ENCODE data around the gene CENPT. TPM values are rescaled to one million over a fixed set of nuclear protein-coding genes. Genes with fewer than 3 reads are reported as not detected.

Gene CENPT
- polyA plus RNA-seq, 2 of the 4 experiments (the other 2 are of a cell fraction) = 19.1 to 36.9 TPM

DNA sequence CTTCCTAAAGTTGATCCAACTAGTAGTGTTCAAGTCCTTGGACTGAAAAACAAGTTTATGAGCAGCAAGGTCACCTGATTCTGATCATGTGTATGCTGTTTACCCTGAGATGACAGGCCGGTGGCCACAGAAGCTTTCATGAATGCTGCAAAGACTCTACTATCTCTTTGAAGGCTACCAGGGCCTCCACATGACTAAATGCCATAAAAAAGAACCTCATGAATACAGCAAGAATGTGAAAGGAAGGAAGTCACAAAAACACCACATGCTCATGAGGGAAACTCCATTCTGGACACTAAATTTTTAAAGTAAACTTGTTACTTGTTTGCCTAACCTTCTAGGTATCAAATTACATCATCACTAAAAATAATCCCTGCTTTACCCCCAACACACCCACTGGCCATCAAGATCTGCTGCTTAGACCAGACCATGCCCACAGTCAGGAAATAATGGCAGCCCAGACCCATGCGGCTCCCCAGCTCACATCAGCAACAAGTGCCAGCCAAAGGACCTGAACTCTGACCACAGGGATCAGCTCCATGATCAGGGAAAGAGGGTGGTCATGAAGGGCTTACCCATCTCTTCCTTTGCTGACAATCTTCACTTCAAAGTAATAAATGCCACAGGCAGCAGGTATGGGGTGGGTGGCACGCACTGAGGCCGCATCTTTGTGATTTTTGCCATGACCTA lies 42.5 kb downstream of the CENPT start (continued):
- TF ChIP-seq, protein P1, sequence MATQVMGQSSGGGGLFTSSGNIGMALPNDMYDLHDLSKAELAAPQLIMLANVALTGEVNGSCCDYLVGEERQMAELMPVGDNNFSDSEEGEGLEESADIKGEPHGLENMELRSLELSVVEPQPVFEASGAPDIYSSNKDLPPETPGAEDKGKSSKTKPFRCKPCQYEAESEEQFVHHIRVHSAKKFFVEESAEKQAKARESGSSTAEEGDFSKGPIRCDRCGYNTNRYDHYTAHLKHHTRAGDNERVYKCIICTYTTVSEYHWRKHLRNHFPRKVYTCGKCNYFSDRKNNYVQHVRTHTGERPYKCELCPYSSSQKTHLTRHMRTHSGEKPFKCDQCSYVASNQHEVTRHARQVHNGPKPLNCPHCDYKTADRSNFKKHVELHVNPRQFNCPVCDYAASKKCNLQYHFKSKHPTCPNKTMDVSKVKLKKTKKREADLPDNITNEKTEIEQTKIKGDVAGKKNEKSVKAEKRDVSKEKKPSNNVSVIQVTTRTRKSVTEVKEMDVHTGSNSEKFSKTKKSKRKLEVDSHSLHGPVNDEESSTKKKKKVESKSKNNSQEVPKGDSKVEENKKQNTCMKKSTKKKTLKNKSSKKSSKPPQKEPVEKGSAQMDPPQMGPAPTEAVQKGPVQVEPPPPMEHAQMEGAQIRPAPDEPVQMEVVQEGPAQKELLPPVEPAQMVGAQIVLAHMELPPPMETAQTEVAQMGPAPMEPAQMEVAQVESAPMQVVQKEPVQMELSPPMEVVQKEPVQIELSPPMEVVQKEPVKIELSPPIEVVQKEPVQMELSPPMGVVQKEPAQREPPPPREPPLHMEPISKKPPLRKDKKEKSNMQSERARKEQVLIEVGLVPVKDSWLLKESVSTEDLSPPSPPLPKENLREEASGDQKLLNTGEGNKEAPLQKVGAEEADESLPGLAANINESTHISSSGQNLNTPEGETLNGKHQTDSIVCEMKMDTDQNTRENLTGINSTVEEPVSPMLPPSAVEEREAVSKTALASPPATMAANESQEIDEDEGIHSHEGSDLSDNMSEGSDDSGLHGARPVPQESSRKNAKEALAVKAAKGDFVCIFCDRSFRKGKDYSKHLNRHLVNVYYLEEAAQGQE (IDR thresholded peaks at IDR 0.05) = no peak
- TF ChIP-seq HOXB5 (CRISPR knock-in tag; IDR thresholded peaks at IDR 0.05) (no peak), HOXB13 (CRISPR knock-in tag; IDR thresholded peaks at IDR 0.05; ENCODE audit: low read depth) (no peak), PHF8 (IDR thresholded peaks at IDR 0.05; ENCODE audit: borderline replicate concordance, low read depth) (no peak)
- TF ChIP-seq, protein P2, sequence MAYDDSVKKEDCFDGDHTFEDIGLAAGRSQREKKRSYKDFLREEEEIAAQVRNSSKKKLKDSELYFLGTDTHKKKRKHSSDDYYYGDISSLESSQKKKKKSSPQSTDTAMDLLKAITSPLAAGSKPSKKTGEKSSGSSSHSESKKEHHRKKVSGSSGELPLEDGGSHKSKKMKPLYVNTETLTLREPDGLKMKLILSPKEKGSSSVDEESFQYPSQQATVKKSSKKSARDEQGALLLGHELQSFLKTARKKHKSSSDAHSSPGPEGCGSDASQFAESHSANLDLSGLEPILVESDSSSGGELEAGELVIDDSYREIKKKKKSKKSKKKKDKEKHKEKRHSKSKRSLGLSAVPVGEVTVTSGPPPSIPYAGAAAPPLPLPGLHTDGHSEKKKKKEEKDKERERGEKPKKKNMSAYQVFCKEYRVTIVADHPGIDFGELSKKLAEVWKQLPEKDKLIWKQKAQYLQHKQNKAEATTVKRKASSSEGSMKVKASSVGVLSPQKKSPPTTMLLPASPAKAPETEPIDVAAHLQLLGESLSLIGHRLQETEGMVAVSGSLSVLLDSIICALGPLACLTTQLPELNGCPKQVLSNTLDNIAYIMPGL (CRISPR knock-in tag; IDR thresholded peaks at IDR 0.05; ENCODE audit: borderline replicate concordance) = no peak
- TF ChIP-seq, protein P3, sequence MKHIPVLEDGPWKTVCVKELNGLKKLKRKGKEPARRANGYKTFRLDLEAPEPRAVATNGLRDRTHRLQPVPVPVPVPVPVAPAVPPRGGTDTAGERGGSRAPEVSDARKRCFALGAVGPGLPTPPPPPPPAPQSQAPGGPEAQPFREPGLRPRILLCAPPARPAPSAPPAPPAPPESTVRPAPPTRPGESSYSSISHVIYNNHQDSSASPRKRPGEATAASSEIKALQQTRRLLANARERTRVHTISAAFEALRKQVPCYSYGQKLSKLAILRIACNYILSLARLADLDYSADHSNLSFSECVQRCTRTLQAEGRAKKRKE (CRISPR knock-in tag; IDR thresholded peaks at IDR 0.05; ENCODE audit: low read depth) = no peak

DNA sequence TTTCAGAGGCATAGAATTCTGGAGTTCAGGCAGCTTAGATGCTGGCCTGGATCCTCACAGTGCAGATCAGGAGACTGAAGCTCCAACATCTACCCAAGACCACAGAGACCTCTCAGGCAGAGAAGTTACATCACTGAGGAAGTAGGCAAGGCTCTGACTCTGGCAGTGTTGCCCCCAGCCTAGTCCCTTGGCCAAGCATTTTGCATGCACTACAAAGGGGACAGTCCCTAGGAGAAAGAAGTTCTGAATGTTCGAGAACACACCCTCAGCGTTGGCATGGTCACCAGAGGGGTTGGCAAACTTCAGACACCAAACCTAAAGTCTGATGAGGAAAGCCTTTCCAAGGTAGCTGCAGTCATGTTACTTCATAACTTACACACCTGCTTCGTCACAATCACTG lies 43.6 kb downstream of the CENPT start:
- POLR2A ChIA-PET = no interaction called here
- Histone ChIP-seq H3K27ac (no peak overlapping the region), H3K4me3 (no peak overlapping the region), H3K9me3 (no peaks in the 10 kb centered on the region), H3K4me2 (no peak overlapping the region), H3K4me1 (peaks cover 18% of the 10 kb centered on the region)
- WGBS (ENCODE audit: missing lambda C conversion rate) = 84% methylated on average over 3 of the region's 3 CpGs
- no peak for DNase-seq (ENCODE audit: low read depth in 1 of 2, low spot score in 1 of 2)
- TF ChIP-seq, protein P4, sequence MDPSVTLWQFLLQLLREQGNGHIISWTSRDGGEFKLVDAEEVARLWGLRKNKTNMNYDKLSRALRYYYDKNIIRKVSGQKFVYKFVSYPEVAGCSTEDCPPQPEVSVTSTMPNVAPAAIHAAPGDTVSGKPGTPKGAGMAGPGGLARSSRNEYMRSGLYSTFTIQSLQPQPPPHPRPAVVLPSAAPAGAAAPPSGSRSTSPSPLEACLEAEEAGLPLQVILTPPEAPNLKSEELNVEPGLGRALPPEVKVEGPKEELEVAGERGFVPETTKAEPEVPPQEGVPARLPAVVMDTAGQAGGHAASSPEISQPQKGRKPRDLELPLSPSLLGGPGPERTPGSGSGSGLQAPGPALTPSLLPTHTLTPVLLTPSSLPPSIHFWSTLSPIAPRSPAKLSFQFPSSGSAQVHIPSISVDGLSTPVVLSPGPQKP (IDR thresholded peaks at IDR 0.05; ENCODE audit: low read depth, low read length) = no peak
- TF ChIP-seq HOXB5 (CRISPR knock-in tag; IDR thresholded peaks at IDR 0.05) = no peak
- no peak for TF ChIP-seq SMC3 (IDR thresholded peaks at IDR 0.05)
- no peak for TF ChIP-seq ZFP36 (IDR thresholded peaks at IDR 0.05; ENCODE audit: borderline replicate concordance, partially characterized antibody)
- no peak for TF ChIP-seq ZSCAN20 (CRISPR knock-in tag; IDR thresholded peaks at IDR 0.05)
- no peak for TF ChIP-seq JUN (IDR thresholded peaks at IDR 0.05)
- TF ChIP-seq RFX5 (IDR thresholded peaks at IDR 0.05) = no peak
- TF ChIP-seq GATA3 (IDR thresholded peaks at IDR 0.05; ENCODE audit: borderline replicate concordance) = no peak
- no peak for TF ChIP-seq KDM1A (IDR thresholded peaks at IDR 0.05; ENCODE audit: low read depth)
- no peak for TF ChIP-seq FOXS1 (CRISPR knock-in tag; IDR thresholded peaks at IDR 0.05)
- TF ChIP-seq FOSB (CRISPR knock-in tag; IDR thresholded peaks at IDR 0.05) = no peak
- CTCF ChIA-PET = interaction anchor here (0.6 to 5.5 kb wide), 5 partner anchors 12 to 283 kb away, joined by 3 to 45 read pairs (median 4); no protein-coding TSS in a partner anchor
- no peak for FAIRE-seq
- ATAC-seq = no peak
